Panc1 (cell line): ENCODE data around the gene SUPT3H. TPM values are rescaled to one million over a fixed set of nuclear protein-coding genes. Genes with fewer than 3 reads are reported as not detected.
"Not testable (repeated sequence)": the region's sequence is repeated elsewhere in the genome, so short reads cannot be mapped to it uniquely, and the experiment has no call there.

ENCODE experiments used
- ATAC-seq: fragments of 200-7000 bp; cut with Tn5 transposase; 2 replicates; pipeline ENCODE4 v1.9.1; 2020; ENCODE audit warnings: mild to moderate bottlenecking, moderate library complexity
- BruUV-seq: library from RNA; stranded (reverse); fragments of 400-500 nt; replicated peaks from 2 replicates; lab custom pipeline; 2021; lab: Mats Ljungman, UMichigan
- CTCF ChIA-PET: fragments of 300-600 bp; sonication (Branson Sonifier 250); formaldehyde crosslinking; loops from one replicate; lab custom pipeline; 2022; ENCODE audit warnings: antibody characterized with exemption; lab: Charles Lee
- POLR2A ChIA-PET: fragments of 300-600 bp; sonication (Branson Sonifier 250); formaldehyde crosslinking; loops from one replicate; lab custom pipeline; 2022; ENCODE audit warnings: antibody characterized with exemption; lab: Charles Lee
- DNase-seq: peaks from one replicate; pipeline ENCODE4 v3.0.0-alpha.2; 2010; ENCODE audit warnings: low read depth, low spot score
- H3K27ac ChIP-seq: 2 replicates; pipeline ENCODE4 v1.5.1; 2011; ENCODE audit warnings: mild to moderate bottlenecking, low read length, inconsistent platforms
- H3K27me3 ChIP-seq: fragments of 200-500 bp; sonication (Bioruptor generic); 2 replicates; pipeline ENCODE4 v1.6.0; 2014; ENCODE audit warnings: low read length, inconsistent platforms; ENCODE audit not compliant: control insufficient read depth, insufficient read depth
- H3K36me3 ChIP-seq: fragments of 200-500 bp; sonication (Bioruptor generic); 2 replicates; pipeline ENCODE4 v1.5.1; 2014; ENCODE audit warnings: inconsistent platforms, mild to moderate bottlenecking, low read length, moderate library complexity; ENCODE audit not compliant: control insufficient read depth, insufficient read depth
- H3K4me1 ChIP-seq: 2 replicates; pipeline ENCODE4 v1.5.1; 2011; ENCODE audit warnings: inconsistent platforms, mild to moderate bottlenecking, low read length, moderate library complexity; ENCODE audit not compliant: control insufficient read depth, insufficient read depth
- H3K4me3 ChIP-seq, 2 experiments: 2 replicates each; pipeline ENCODE4 v1.5.1; 2011 to 2012; ENCODE audit warnings: low read depth in 2 of 2, low read length in 2 of 2, mild to moderate bottlenecking in 2 of 2, inconsistent platforms in 1 of 2, moderate library complexity in 1 of 2
- H3K9me3 ChIP-seq: fragments of 200-500 bp; sonication (Bioruptor generic); 2 replicates; pipeline ENCODE4 v1.5.1; 2014; ENCODE audit warnings: low read depth, mild to moderate bottlenecking, inconsistent platforms, low read length, moderate library complexity; ENCODE audit not compliant: control insufficient read depth, insufficient read depth
- CTCF ChIP-seq: fragments of 450-650 bp; IDR thresholded peaks from 2 replicates; pipeline ENCODE4 v1.5.1; 2017; ENCODE audit warnings: mild to moderate bottlenecking
- POLR2AphosphoS5 ChIP-seq: IDR thresholded peaks from 2 replicates; pipeline ENCODE4 v1.6.1; 2012; ENCODE audit warnings: mild to moderate bottlenecking, low read depth, low read length, moderate library complexity
- REST ChIP-seq, 2 experiments: IDR thresholded peaks; 2 replicates each; pipeline ENCODE4 v1.6.1; 2011 to 2012; ENCODE audit warnings: low read depth in 2 of 2, control low read depth in 1 of 2, low read length in 1 of 2, mild to moderate bottlenecking in 1 of 2, moderate library complexity in 1 of 2; ENCODE audit not compliant: insufficient read depth in 1 of 2
- SIN3A ChIP-seq: IDR thresholded peaks from 2 replicates; pipeline ENCODE4 v1.6.1; 2012; ENCODE audit warnings: low read depth, mild to moderate bottlenecking, low read length, moderate library complexity, borderline replicate concordance; ENCODE audit not compliant: insufficient read depth
- TCF7L2 ChIP-seq: IDR thresholded peaks from 2 replicates; pipeline ENCODE4 v1.6.1; 2011; ENCODE audit warnings: mild to moderate bottlenecking, low read depth, low read length, inconsistent platforms
- in situ Hi-C: cut with HindIII; loops from 2 replicates; pipeline ENCODE4 v1.10.0; 2016; ENCODE audit warnings: low sequenced_read_pairs, low pct_unique_long_range_greater_than_20kb
- intact Hi-C: fragments of 100-400 bp; cut with micrococcal nuclease; formaldehyde crosslinking; loops from one replicate; pipeline ENCODE4 v1.10.0; 2022; ENCODE audit not compliant: unreplicated experiment
- total RNA-seq: library from RNA; stranded (reverse); gene quantifications from one replicate; pipeline ENCODE4 v1.2.1, GENCODE V29; 2021; ENCODE audit not compliant: unreplicated experiment

SUPT3H gene
- total RNA-seq, 1 experiment from 2014 or later, result 11.0 TPM

- Histone ChIP-seq H3K4me1 (no peaks in the 10 kb centered on the region), H3K9me3 (no peaks in the 10 kb centered on the region), H3K27me3 (no peaks in the 10 kb centered on the region), H3K4me3 (no peak overlapping the region), H3K27ac (no peak overlapping the region), H3K36me3 (no peaks in the 10 kb centered on the region)
- no TSS peak for BruUV-seq
- in situ Hi-C loops (no loop called here), intact Hi-C loops (no loop called here)
- no peak for DNase-seq
- TF ChIP-seq SIN3A (no peak), CTCF (no peak), POLR2AphosphoS5 (no peak), REST (IDR thresholded peaks at IDR 0.05; ENCODE audit: insufficient read depth in 1 of 2, low read depth in 2 of 2, low read length in 1 of 2) (no peak), TCF7L2 (no peak)
- POLR2A ChIA-PET, result no interaction called here
- no peak for ATAC-seq
- CTCF ChIA-PET, result no interaction called here
Observed at GRCh38 chr6:45069091-45069490, 308.6 kb downstream of the SUPT3H start.

GRCh38 chr6:45067446-45067845 is 310.3 kb downstream of the SUPT3H start:
- H3K27ac ChIP-seq, H3K27me3 ChIP-seq, CTCF ChIA-PET, H3K4me3 ChIP-seq, POLR2A ChIA-PET, H3K36me3 ChIP-seq, in situ Hi-C loops, DNase-seq, intact Hi-C loops, H3K4me1 ChIP-seq, H3K9me3 ChIP-seq, BruUV-seq, ATAC-seq: not testable (repeated sequence)

GRCh38 chr6:45062659-45063058 is 315.1 kb downstream of the SUPT3H start:
- BruUV-seq, DNase-seq, ATAC-seq, intact Hi-C loops, H3K4me1 ChIP-seq, H3K36me3 ChIP-seq, CTCF ChIA-PET, H3K27me3 ChIP-seq, POLR2A ChIA-PET, in situ Hi-C loops, H3K4me3 ChIP-seq, H3K27ac ChIP-seq, H3K9me3 ChIP-seq: not testable (repeated sequence)
